Stimulated activated CD8-positive, alpha-beta memory T cell treated with anti-CD3 and anti-CD28 coated beads, Interleukin-15, amount 100 ng/mL, for 48 hours (primary cell): ENCODE results near the gene HM13.
A peak's percentile ranks its signal among the peaks of the same experiment; 100 is the strongest.
"Not testable (repeated sequence)": the region's sequence is repeated elsewhere in the genome, so short reads cannot be mapped to it uniquely, and the experiment has no call there.

Source experiments
- DNase-seq, 2 donors: peaks; one replicate each; pipeline ENCODE4 v3.0.0-alpha.2; 2020; ENCODE audit warnings: low read depth in 2 of 2

HM13 gene

DNA sequence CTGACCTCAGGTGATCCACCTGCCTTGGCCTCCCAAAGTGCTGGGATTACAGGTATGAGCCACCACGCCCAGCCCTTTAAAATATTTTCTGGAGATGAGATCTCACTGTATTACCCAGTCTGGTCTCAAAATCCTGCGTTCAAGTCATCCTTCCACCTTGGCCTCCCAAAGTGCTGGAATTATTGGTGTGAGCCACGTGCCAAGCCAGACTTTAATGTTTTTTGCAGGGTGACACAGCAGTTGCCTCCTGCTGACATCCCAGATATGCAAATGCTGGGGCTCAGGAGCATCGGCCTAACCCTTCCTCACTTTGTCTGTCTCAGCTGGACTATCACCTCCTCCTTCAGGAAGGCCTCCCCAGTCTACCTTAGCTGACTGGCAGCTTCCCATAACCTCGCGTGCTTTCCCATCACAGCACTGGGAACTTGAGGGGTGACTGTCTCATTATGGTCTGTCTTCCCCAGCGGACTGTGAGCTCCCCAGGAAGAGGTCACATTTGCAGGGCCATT, 76.5 kb downstream of the HM13 start:
- no peak for DNase-seq

DNA sequence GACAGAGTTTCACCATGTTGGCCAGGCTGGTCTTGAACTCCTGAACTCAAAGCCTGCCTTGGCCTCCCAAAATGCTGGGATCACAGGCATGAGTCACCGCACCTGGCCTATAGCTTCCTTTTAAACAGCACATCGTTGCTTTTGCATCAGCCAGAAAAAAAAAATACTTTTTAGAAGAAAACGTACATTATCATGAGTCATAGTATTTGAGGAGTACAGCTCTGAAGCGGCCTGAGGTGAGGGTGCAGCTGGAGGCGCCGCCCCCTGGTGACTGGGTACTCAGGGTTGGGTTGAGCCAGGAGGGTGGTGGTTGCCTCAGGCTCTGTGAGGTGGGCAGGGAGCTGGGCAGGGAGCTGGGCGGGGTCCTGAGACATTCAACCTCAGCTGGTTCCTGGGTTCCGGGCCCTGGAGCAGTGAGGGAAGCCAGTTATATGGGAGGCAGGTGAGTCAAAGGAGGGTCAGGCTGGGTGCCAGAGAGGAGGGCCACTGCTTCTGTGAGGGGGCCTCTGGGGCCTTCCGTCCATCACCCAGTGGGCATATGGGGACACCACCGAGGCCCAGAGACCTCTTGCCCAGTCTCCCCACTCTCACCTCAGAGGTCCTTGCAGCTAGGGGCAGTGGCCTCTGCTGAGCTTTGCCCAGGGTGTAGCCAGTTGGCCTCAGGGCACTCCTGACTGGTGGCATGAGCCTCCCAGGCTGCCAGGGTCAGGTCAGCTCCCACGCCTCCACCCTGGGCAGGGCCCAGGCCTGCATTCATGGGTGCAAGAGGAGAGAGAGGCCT, 79.2 kb downstream of the HM13 start:
- no peak for DNase-seq

GRCh38 chr20:31594002-31594557, 79.8 kb downstream of the HM13 start:
- DNase-seq, result no peak

GRCh38 chr20:31594558-31595379, 80.5 kb downstream of the HM13 start:
- DNase-seq, result no peak

- DNase-seq, result no peak
Observed at GRCh38 chr20:31595380-31595653, 81.1 kb downstream of the HM13 start.

DNA sequence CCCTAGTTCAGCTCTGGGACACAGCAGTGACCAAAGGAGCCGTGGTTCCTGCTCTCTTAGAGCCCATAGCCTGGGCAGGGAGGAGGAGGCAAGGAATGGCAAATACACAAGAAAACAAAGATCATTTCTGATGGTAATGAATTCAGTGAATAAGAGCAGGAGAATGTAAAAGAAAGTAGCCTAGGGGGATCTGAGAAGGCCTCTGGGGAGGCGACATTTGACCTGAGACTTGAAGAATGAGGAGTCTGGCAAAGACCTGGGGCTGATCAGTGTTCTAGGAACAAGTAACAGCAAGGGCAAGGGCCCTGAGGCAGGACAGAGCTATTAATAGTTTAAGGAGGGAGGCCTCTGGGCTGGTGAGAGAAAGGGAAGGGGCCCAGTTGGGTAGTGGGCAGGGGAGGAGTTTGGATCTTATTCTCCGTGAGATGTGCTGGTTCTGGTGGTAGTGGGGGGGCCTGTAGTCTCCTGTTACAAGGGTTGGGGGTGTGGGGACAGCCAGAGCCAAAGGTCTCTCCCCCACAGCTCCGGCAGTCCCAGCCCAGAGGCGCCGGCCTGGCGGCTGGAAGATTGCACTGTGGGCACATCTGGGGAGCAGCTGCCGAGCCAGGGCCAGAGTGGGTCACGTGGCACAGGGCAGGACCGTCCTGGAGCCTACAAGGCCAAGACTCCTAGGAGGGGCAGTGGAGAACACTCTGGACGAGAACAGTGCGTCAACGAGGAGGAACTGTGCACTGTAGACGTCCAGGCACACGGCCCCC, 81.6 kb downstream of the HM13 start:
- DNase-seq, result no peak

- not testable (repeated sequence) for DNase-seq
Observed at GRCh38 chr20:31596412-31596715, 82.1 kb downstream of the HM13 start.

DNA sequence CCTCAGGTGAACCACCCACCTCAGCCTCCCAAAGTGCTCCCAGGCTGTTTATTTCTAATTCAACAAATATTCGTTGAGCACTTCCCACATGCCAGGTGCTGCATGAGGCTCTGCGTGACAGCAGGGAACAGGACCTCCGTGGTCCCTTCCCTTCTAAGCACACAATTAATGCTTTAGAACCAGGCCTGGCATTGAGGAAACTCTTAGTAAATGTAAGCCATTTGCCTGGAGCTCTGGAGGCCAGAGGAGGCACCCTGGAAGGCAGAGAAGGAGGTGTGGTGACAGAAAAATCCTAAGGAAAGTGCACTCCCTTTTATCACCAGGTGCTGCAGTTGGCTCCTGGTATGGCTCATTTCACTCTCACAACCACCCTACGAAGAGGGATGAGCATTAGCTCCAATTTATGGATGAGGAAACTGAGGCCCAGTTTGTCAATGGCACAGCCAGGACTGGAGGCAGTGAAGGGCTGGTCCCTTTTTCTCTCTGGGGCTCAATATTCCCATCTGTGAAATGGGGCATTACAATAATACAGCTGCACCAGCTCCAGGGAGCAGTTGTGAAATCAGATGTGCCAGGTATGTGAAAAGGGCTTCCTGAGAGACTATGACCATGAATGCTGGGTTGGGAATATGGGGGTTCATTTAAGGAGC, 82.7 kb downstream of the HM13 start:
- DNase-seq, result no peak

- DNase-seq, result no peak
Observed at GRCh38 chr20:31597481-31597855, 83.2 kb downstream of the HM13 start.

DNA sequence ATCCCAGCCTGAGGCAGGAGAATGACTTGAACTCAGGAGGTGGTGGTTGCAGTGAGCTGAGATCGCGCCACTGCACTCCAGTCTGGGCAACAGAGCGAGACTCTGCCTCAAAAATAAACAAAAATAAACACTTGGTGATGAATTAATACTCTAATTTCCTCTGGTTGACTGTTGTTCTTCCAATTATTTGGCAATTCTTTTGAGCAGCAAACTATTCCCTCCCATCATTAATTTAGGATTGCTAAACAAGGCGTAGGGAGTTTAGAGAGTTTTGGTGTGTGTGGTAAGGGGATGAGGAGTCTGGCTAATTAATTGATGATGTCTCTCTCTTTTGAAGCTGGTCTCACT, 88.2 kb downstream of the HM13 start:
- DNase-seq, result no peak

DNA sequence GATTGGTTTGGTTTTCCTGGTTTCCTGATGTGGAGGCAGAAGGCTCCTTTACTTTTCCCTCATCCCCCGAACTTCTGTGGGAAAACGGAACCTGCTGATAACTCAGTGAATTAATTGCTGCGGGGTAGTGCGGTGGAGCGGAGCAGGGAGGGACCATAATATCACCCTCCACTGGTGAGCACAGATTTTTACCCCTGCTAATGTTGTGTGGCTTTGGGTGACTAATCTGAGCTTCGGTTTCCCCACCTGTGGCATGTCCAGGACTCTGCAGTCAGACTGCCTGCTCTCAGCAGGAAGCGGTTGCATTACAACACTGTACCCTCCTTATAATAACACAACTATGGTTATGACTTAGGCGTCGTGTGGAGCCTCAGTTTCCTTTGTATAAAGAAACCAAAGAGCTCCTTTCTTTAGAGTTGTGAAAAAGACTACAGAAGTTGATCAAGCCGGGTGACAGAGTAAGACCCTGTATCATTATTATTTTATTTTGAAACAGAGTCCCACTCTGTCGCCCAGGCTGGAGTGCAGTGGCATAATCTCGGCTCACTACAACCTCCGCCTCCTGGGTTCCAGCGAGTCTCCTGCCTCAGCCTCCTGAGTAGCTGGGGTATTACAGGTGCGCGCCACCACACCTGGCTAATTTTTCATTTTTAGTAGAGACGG, 88.7 kb downstream of the HM13 start:
- DNase-seq, result peak; percentile 53 to 56

DNA sequence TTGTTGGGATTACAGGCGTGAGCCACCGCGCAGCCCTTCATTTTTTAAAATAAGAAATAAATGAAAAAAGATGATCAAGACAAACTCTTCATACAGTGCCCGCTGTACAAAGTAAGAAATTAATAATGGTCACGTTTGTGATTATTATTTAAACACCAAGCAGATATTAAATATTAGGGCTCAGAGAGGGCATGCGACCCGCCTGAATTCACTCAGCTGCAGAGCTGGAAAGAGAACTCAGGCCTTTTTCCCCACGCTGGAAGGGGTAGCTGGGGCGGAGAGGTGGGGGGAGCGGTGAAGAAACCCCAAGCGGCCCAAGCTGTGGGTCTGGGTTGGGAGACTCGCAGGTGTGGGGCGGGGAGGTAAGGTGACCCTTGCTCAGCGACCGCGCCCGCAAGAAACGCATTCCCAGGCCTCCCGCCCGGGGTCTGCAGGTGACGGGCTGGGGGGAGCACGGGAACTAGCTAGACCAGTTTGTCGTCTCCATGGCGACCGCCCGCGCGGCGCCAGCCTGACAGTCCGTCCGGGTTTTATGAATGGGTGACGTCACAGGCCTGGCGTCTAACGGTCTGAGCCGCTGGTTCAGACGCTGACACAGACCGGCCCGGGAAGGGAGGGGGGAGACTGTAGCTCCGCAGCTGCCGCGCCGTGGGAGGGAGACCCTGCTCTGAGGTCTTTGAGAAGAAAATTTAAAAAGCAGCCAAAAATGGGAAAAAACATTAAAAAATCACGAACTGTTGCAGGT, 89.8 kb downstream of the HM13 start:
- DNase-seq, result peak; percentile 64 to 73

GRCh38 chr20:31604567-31605030, 90.4 kb downstream of the HM13 start:
- no peak for DNase-seq

- DNase-seq, result peak; percentile 76 to 79
Observed at GRCh38 chr20:31605031-31605901, 91.0 kb downstream of the HM13 start, which contains the start of gene ID1. ID1 (plus strand) TSS chr20:31605289; CDS start chr20:31605388, 99 bp downstream.

- no peak for DNase-seq
Observed at GRCh38 chr20:31605902-31606803, 91.9 kb downstream of the HM13 start.

DNA sequence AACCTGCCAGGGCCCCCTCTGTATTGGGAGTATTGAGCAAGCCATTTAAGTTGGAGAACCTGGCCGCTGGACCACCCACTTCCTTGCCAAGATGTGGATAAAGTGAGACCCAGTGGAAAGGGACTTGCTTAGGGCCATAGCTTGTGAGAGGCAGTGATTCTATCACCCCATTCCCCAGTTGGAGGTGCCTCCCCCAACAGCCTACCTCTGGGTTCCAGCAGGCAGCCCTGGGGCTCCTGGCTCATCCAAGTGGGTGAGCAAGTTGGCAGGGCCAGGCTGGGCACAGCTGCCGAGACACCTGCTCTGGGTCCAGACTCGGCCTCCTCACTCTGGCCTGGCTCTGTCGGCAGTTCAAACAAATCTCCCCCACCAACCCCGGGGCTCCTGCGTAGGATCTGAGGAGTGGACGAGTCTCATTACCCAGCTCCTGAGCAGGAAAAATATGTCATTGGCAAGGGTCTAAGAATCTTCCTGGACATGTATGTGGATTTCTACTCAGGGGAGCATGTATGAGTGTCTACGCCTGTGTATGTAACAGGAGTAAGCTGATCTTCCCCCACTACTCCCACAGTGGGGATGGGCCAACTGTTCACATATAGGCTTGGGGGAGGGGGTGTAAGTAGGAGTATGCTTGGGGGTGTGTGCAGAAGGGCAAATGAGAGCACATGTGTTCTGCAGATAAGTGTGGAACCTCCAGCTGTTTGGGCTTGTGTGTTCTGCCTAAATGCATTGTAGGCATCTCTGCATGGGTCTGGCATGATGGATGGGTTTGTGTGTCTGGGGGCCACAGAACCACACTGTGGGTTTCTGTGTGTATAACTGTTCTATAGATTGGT, 92.8 kb downstream of the HM13 start:
- no peak for DNase-seq

DNA sequence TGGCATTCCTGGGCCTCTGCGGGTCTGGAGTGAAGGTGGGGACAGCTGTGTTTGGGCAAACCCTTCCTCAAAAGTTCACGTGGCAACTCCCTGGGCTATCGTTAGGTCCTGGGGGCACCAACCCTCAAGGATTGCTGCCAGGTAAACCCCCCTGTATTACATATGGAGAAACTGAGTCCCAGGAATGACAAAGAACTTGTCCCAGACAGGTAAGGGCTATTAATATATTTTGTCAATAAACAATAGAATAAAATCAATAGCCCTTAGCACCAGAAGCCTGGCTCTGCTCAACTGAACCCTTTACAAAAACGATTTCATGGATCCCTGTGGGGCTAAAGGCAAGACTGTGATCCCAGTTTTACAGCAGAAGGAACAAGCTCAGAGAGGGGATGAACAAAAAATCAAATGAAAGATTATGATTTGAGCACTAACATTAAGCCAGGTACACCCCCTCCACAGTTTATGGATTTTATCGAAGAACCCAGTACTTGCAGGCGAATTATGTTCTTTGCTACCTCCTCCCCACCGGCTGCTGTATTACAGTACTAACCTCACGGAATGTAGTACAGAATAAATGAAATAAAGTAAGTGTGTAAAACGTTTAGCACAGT, 93.5 kb downstream of the HM13 start:
- DNase-seq, result no peak
